Erythroblast (primary cell): ENCODE results near the gene ARL6IP5.

ENCODE experiments used
- GATA1 ChIP-seq: IDR thresholded peaks from 2 replicates; pipeline ENCODE4 v1.6.1; 2011; ENCODE audit warnings: low read depth, mild to moderate bottlenecking, control low read depth, low read length, moderate library complexity
- POLR2A ChIP-seq: IDR thresholded peaks from 2 replicates; pipeline ENCODE4 v1.6.1; 2011; ENCODE audit warnings: mild to moderate bottlenecking, low read length

DNA sequence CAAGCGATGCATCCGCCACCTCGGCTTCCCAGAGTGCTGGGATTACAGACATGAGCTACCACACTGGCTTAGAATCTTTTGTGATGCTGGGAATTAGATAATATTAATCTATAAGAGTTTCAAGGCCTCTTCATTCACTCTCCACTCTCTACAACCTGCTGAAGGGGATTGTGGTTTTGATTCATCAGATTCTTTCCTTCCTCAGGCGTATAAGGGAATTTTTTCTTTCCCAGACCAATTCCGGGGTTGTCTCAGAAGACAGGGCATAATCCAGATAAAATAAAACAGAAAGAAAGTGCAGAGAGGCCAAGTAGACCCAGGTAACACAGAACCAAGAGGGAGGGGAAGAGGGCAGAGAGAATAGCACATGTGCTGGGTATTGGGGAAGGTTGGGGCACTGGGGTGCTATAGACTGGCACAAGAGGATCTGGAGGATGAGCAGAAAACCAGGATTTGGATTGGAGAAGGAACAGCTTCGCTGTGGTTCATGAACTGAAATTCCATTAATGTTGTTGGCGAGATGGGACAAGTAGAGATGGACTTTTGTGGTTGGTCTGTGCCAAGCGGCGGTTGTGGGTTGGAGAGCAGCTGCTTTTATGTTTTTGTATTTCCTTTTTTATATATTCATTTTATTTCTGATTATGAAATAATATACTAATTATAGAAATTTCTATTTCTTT is 12.8 kb downstream of the ARL6IP5 start:
- no peak for TF ChIP-seq POLR2A
- TF ChIP-seq GATA1: no peak
